GM21786 (cell line): ENCODE results near the gene SDF4.
"Not testable (repeated sequence)": the region's sequence is repeated elsewhere in the genome, so short reads cannot be mapped to it uniquely, and the experiment has no call there.

Experiments
- ATAC-seq: cut with Tn5 transposase; IDR thresholded peaks from one replicate; pipeline ENCODE4 v1.9.1; 2021; ENCODE audit not compliant: unreplicated experiment

SDF4 gene

DNA sequence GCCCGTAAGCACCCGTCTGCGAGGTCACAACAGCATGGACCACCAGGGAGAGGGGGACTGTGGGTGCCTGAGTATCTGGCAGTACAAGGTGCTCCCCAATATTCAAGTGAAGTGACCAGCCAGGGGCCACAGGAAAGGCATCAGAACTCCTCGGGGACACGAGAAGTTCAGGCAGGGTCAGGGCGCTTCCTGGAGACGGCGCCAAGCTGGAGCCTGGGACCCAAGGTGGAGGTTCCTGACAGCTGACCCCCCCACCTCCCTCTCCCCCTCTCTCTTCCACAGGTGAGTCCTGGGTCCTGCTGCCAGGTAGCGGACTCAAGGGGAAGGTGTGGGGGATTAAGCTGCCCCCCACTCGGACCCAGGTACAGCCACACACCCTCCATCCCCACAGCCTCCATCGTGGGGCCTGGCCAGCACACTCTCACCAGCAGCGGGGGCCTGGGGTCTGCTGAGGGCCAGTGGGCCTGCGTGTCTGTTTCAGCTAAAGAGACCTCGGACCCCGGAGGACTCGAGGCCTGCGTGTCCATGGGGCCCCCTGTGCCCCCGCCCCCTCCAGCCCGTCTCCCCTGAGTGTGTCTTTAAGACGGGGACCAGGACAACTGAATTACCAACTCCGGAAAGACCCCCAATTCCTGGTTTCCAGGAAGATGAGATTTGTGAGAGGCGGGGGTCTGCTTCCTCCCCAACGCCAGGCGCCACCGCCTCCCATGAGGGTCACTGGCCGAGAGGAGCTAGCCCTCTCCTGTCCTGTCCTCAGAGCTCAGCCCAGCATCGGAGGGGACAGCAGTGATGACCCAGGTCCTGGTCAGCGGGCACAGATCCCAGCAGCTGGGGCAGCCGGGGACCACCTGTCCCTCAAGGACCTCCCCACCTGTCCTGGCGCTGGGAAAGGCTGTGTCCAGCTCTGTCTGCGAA, 31.6 kb downstream of the SDF4 start:
- no peak for ATAC-seq

DNA sequence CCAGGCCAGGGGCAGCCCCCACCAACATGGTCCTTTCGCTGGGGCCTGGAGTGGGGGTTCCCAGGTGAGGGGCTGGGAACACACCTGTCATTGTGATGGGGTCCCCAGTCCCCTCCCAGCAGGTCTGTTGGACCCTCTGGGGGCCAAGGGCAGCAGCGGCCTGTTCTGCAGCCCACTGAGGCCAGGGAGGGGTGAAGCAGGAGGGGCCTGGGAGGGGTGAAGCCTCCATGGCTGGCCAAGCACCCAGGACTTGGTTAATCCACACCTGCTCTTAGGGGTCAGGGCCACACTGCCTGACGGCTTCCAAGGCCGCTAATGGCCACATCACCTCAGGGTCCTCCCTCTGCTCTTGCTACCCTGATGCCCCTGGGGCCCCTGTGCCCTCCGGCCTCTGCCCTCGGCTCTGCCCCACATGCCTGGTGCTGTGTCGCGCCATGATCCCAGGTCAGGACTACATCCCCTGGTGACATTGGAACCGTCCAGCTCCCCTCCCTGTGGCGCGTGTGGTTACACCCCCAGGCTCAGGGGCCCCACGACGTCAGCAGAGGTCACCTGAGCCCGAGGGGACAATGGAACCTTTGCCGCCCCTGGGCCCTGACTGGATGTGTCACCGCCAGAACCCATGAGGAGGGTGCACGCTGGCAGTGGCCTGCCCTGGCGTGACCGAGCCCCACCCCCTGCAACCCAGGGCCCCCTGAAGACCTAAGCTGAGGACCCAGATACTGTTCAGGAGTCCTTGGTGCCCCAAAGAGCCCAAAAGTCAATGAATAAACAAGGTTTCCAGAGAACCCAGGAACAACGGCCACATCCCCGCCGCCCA, 32.5 kb downstream of the SDF4 start:
- no peak for ATAC-seq

DNA sequence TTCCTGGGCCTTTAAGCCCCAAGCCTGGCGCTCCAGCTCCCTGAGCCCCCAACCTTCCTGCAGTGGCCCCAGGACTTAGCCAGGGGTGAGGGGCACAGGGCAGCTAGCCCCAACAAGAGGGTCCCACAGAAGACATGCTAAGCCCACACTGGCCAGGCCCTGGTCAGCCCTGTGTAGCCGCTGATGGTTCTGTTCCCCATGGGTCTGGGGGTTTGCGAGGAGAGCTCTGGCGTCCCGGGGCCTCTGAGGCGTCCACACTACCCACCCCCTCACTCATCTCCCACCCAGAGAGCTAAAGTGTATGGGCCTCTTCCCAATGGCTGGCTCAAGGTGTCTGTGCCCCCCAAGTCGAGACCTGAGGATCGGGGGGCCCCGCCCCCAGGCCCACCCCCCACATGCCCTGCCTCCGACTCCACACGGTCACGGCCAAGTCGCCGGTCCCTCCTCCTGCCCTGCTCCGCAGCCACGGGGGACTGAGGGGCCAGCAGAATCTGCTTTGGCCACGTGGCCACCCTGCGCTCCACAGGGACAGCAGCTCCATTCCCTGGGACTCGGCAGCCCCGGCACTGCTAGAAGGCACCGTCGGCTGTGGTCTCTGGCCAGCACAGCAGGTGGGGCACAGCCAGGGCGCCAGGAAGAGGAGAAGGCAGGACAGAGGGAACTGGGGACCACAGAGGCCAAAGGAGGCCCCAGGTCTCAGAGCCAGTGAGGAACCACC, 33.2 kb downstream of the SDF4 start:
- ATAC-seq = no peak

DNA sequence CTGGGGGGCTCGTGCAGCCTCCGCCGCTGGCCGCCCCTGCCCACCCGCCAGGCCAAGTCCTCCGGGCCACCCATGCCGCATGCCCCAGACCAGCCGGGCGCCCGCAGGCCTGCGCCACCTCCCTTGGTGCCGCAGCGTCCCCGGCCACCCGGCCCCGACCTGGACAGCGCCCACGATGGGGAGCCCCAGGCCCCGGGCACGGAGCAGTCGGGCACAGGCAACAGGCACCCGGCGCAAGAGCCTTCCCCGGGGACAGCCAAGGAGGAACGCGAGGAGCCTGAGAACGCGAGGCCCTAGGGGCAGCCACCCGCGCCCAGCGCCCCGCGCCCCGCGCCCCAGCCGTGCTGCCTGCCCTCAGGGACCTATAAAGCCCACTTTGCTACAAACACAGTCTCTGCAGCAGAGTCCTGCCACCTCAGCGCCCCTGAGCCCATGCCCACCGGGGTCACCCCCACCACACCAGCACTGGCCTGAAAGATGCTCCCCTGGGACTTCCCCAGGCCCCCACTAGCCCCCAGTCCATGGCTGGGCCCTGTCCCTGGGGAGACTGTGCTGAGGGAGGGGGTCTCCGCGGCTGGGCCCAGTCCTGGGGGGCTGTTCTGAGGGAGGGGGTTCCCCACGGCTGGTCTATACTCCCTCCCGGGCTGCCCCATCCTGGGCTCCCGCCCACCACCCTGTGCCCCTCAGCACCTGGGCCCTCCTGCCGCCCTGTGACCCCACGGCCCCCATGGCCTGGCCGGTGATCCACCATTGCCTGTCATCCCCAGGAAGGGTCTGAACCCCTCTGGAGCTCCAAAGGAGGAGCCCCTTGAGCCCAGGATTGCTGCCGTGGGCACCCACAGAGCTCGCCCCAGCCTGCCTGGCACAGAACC, 34.0 kb downstream of the SDF4 start:
- no peak for ATAC-seq

DNA sequence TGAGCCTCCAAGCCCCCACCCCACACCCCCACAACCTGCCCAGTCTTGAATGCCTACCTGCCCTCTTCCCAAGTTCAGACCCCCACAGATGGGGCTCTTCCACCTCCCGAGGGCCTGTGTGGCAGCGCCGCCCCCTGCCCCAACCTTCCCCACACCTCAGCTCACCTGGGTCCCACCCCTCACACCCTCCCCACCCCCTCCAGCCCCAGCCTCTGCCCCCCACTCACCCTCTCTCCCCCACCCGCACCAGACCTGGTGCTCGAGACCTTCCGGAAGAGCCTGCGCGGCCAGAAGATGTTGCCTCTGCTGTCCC, 34.7 kb downstream of the SDF4 start:
- no peak for ATAC-seq

DNA sequence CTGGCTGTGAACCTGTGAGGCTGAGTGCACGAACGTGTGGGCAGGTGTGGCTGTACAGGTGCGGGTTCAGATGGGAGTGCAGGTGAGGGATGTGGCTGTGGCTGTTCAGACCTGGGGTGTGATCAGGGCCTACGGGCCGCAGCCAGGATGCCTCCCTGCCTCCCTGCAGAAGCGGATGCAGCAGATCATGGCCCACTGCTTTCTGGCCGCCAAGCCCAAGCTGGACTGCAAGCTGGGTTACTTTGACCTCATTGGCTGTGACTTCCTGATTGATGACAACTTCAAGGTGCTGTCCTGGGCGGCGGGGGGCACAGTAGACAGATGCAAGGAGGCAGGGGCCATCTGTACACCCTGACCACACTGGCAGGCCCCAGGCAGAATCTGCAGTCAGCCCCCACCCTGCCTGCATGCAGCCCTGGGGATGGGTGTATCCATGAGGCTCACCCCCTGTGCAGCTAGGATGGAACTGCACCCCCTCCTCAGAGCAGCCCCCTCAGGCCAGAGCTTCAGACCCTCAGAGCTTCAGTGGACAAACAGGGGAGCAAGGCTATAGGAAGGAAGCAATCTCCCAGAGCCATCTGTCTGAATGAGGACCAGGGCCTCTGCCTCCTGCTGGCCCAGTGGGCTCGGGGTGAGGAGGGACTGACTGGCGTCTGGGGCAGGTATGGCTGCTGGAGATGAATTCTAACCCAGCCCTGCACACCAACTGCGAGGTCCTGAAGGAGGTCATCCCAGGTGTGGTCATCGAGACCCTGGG, 35.2 kb downstream of the SDF4 start:
- no peak for ATAC-seq

DNA sequence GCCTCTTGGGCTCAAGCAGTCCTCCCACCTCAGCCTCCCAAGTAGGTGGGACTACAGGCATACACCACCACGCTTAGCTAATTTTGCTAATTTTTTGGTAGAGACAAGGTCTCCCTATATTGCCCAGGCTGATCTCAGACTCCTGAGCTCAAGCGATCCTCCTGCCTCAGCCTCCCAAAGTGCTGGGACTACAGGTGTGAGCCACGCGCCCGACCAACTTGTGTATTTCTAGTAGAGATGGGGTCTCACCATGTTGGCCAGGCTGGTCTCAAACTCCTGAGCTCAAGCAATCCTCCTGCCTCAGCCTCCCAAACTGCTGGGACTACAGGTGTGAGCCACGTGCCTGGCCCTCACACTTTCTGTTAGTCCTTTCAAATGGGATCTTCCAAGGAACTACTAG, 36.1 kb downstream of the SDF4 start:
- not testable (repeated sequence) for ATAC-seq

DNA sequence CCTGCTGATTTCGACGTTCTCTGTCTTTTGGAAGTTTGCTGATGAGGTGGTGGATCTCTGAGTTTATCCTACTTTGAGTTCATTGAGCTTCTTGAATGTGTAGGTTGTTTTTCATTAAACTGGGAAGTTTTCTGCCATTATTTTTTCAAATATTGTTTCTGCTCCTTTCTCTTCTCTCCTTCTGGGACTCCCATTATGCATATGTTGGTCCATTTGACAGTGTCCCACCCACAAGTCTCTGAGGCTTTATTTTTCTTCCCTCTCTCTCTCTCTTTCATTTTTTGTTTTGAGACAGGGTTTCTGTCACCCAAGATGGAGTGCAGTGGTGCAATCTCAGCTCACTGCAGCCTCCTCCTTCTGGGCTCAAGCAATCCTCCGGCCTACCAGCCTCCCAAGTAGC, 37.1 kb downstream of the SDF4 start:
- no peak for ATAC-seq

DNA sequence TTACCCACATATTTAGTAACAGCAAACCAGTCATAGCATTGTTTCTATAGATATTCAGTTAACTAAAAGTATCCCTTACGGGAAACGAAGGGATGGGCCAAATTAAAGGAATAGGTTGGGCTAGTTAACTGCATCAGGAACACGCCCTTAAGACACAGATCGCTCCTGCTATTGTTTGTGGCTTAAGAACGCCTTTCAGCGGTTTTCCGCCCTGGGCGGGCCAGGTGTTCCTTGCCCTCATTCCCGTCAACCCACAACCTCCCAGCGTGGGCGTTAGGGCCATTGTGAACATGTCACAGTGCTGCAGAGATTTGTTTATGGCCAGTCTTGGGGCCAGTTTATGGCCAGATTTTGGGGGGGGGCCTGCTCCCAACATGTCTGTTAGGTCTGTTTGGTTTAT, 40.1 kb downstream of the SDF4 start:
- no peak for ATAC-seq

DNA sequence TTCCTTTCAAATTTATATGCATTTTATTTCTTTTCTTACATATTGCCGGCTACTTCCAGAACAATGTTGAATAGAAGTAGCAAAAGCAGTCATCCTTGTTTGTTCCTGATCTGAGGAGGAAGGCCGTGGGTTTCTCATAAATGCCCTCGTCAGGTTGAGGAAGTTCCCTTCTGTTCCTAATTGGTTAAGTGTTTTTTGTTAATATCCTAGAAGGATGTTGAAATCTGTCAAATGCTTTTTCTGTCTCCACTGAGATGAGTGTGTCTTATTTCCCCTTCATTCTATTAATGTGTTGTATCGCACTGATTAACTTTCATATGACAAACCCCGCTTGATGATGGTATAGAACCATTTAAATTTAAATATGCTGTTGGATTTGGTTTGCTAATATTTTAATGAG, 42.7 kb downstream of the SDF4 start:
- no peak for ATAC-seq

DNA sequence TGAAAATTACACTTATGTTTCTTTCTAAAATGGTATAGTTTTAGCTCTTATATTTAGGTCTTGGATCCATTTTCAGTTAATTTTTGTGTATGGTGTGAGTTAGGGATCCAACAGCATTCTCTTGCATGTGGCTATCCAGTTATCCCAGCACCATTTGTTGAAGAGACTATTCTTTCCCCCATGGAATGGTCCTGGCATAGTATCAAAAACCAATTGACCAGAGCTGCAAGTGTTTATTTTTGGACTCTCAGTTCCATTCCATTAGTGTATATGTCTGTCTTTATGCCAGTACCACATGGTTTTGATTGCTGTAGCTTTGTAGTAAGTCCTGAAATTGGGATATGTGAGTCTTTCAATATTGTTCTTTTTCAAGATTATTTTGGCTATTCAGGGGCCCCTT, 43.9 kb downstream of the SDF4 start:
- no peak for ATAC-seq

DNA sequence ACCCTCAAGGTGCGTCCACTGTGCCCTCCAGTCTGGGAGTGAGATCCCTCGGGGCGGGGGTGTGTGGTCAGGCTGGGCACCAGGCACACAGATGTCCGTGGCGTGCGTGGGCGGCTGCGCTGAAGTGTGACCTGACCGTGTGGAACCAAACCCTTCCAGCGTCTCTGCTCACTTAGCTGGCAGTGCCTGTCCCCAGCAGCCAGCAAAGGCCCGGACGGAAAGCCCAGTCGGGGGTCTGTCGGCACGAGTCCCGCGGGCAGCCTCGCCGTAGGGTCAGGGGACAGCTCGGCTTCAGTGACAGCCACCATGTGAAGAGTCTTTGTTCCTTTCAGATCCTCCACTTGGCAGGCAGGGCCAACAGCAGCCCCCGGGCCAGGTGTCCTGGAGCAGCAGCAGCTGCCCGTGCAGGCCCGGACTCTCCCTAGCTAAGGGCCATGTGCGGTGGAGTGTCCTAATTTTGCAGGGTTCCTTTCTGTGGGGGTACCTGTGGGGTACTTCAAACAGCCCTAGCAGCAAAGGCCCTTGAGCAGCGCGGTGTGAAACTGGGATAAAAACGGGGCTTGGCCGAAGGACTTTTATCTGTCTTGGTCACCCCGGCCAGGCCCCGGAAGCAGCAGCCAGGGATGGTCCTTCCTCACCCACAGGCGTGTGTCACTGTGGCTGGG, 46.6 kb downstream of the SDF4 start:
- no peak for ATAC-seq

DNA sequence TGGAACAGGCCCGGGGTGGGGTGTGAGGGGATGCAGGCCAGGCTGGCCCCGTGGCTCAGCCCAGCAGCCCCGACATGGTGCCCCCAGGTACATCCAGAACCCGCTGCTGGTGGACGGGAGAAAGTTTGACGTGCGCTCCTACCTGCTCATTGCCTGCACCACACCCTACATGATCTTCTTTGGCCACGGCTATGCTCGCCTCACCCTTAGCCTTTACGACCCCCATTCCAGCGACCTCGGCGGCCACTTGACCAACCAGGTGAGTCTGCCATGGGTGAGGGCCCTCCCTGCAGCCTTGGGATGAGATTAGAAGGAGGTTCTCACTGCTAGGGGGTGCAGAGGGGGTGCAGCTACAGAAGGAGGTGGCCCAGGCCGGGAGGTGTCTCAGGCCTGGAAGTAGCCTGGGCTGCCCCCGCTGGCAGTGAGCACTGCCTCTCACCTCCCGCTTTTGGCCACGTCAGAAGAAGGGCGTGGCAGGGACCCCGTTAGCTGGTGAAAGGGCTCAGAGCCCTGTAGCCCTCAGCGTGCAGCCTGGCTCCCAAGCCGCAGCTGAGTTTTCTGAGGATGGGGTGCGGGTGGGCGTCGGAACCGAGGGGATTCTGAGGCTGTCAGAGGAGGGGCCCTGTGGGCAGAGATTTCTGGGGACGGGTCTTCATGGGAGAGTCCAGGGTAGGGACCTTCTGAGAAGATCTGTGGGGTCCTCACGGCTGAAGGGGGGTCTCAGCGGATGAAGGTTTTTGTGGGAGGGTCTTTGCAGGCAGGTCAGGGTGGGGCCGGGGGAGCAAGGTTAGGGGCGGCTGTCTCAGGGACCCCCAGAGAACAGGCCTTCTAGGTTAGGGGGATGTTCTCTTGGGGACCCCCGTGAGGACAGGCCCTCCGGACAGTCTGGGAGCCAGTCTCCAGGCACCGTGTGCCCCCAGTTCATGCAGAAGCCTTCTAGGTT, 47.7 kb downstream of the SDF4 start:
- no peak for ATAC-seq

DNA sequence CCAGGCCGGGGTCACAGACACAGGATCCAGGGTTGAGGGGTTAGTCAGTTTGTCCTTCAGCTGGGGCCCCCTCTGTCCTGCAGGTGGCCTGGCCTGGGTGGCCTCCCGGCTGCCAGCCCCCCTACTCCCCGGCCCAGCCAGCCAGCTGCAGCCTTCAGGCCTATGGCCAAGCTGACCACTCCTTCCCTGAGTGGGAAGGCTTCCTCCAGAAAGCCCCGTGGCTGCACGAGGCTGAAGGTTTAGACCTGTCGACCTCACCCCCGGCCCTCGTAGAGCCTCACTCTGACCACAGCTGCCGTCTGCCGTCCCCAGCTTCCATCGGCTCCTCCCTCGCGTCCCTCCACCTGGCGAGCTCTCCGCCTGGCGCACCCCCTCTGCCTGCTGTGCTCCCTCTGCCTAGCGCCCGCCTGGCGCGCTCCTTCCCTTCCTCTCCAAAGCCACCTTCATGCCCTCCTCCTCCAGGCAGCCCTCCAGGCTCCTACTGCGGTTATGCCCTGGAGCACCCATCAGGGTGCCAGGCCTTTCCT, 48.5 kb downstream of the SDF4 start:
- no peak for ATAC-seq

DNA sequence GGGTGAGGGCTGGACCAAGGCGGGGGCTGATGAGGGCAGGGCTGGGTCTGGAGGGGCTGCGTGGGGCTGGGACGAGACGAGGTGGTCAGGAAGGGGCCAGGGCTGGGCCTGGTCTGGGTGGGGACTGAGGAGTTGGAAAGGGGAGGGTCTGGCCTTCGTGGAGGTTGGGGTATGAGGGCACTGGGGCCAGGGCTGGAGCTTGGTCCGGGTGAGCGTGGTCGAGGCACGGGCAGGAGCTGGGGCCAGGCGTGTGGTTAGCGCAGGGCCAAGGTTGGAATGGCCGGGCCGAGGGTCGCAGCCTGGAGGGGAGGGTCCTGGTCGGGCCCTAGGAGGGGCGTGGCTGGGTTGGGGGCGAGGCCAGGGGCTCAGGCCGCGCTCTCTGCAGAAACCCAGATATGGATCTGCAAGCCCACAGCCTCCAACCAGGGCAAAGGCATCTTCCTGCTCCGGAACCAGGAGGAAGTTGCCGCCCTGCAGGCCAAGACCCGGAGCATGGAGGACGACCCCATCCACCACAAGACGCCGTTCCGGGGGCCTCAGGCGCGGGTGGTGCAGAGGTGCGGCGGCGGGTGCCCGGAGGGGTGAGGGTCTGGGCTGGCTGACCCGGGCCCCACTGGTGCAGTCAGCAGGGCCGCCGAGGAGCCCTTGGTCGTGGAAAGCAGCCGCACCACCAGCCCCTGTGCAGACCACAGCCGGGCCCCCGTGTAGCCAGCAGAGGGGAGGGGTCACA, 49.1 kb downstream of the SDF4 start:
- ATAC-seq = no peak

DNA sequence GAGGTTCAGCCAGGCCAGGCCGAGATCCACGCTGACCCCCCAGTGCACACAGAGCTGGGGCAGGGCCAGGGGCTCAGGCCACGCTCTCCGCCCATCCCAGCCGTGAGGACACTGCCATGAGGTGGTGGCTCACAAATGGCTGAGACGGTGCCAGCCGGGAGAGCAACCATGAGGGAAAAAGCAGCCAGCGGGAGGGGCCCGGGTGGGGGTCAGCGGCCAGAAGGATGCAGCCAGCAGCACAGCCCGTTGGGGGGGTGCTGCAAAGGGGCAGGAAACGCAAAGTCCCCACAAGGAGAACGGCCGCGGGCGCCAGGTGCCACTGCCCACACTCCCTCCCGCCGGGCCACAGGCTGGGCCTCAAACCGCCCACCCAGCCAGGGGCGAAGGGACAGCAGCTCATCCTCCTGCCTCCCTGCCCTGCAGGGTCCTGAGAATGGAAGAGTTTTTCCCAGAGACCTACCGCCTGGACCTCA, 49.8 kb downstream of the SDF4 start:
- ATAC-seq = no peak
